Body of pancreas (tissue), 4 donors: ENCODE data around the gene SOAT2.

Experiments used
- POLR2A ChIP-seq, 3 donors: fragments of 450-650 bp; IDR thresholded peaks; one replicate each; pipeline ENCODE4 v1.6.1; 2016; ENCODE audit warnings: antibody characterized with exemption in 3 of 3, mild to moderate bottlenecking in 2 of 3
- TF ChIP-seq, protein P1 (sequence below), 7 experiments: fragments of 450-650 bp in 4 of 7; fragments of 200-600 bp in 3 of 7; sonication (generic) in 3 of 7; IDR thresholded peaks; one replicate each; pipeline ENCODE4 v1.5.1; 2016 to 2019; ENCODE audit warnings: antibody characterized with exemption in 7 of 7

GRCh38 chr12:53065975-53066931, 37.0 kb upstream of the SOAT2 start:
- TF ChIP-seq, protein P1, sequence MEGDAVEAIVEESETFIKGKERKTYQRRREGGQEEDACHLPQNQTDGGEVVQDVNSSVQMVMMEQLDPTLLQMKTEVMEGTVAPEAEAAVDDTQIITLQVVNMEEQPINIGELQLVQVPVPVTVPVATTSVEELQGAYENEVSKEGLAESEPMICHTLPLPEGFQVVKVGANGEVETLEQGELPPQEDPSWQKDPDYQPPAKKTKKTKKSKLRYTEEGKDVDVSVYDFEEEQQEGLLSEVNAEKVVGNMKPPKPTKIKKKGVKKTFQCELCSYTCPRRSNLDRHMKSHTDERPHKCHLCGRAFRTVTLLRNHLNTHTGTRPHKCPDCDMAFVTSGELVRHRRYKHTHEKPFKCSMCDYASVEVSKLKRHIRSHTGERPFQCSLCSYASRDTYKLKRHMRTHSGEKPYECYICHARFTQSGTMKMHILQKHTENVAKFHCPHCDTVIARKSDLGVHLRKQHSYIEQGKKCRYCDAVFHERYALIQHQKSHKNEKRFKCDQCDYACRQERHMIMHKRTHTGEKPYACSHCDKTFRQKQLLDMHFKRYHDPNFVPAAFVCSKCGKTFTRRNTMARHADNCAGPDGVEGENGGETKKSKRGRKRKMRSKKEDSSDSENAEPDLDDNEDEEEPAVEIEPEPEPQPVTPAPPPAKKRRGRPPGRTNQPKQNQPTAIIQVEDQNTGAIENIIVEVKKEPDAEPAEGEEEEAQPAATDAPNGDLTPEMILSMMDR (IDR thresholded peaks at IDR 0.05): peak; percentile 75 to 92 (median 86)
- peak in 1 of 3 donors; percentile 19 for TF ChIP-seq POLR2A (IDR thresholded peaks at IDR 0.05)
